Measurements from ENCODE around the gene ZNF576. TPM values are rescaled to one million over a fixed set of nuclear protein-coding genes. Genes with fewer than 3 reads are reported as not detected.

ZNF576 gene
- total and polyA plus RNA-seq, 2 of the 4 experiments (the other 2 are of a cell fraction): 13.8 to 19.5 TPM

GRCh38 chr19:43633520-43633919, 37.1 kb downstream of the ZNF576 start:
- H3K4ac ChIP-seq (ENCODE audit: low read depth, low read length): no peak overlapping the region
- H3K14ac ChIP-seq (replicated peaks; ENCODE audit: low read depth, low read length): no peak overlapping the region
- CTCF ChIA-PET: no interaction called here
- no peak overlapping the region for H2BK20ac ChIP-seq (ENCODE audit: low read depth, low read length)
- no peak overlapping the region for H2AFZ ChIP-seq (replicated peaks; ENCODE audit: low read length, poor library complexity)
- POLR2A ChIA-PET (ENCODE audit: unreplicated experiment): no interaction called here
- H4K20me1 ChIP-seq (ENCODE audit: insufficient read depth, low read length): no peaks in the 10 kb centered on the region
- no peak overlapping the region for H2BK5ac ChIP-seq (ENCODE audit: low read depth, low read length, poor library complexity, severe bottlenecking)
- peaks cover 5% of the 10 kb centered on the region; the same call in 1 of the 2 replicates for H3K4me1 ChIP-seq (ENCODE audit: control insufficient read depth, insufficient read depth, low read length)
- H2BK120ac ChIP-seq (ENCODE audit: low read depth, low read length): no peak overlapping the region
- dilution Hi-C loops (cut with HindIII; ENCODE audit: low sequenced_read_pairs, unreplicated experiment) (no loop called here), in situ Hi-C loops (cut with MboI; ENCODE audit: low sequenced_read_pairs) (no loop called here), intact Hi-C loops (cut with micrococcal nuclease) (no loop called here)
- DNase-seq (no peak), ATAC-seq (ENCODE audit: low read depth) (no peak)
- no peak overlapping the region for H3K4me3 ChIP-seq (ENCODE audit: insufficient read depth, low read depth, low read length)
- H3K27ac ChIP-seq (ENCODE audit: insufficient read depth, low read length): no peak overlapping the region
- H3K4me2 ChIP-seq (ENCODE audit: low read depth, low read length): no peak overlapping the region
- H2AK9ac ChIP-seq (replicated peaks; ENCODE audit: low read depth, low read length, poor library complexity): no peak overlapping the region
- no peak overlapping the region for H3K23ac ChIP-seq (ENCODE audit: low read depth, low read length)
- H3K79me1 ChIP-seq (ENCODE audit: low read depth in 1 of 2, low read length in 2 of 2): no peaks in the 10 kb centered on the region
- no peak for TF ChIP-seq BHLHE40 (IDR thresholded peaks at IDR 0.05; ENCODE audit: low read depth, low read length)
- no peak for TF ChIP-seq FOS (IDR thresholded peaks at IDR 0.05; ENCODE audit: low read depth, low read length)
- TF ChIP-seq USF2 (IDR thresholded peaks at IDR 0.05; ENCODE audit: low read depth, low read length): no peak
- TF ChIP-seq MXI1 (IDR thresholded peaks at IDR 0.05; ENCODE audit: borderline replicate concordance, low read depth, low read length): no peak
- no peak for TF ChIP-seq CHD1 (IDR thresholded peaks at IDR 0.05; ENCODE audit: low read depth, low read length)
- TF ChIP-seq, protein P1, sequence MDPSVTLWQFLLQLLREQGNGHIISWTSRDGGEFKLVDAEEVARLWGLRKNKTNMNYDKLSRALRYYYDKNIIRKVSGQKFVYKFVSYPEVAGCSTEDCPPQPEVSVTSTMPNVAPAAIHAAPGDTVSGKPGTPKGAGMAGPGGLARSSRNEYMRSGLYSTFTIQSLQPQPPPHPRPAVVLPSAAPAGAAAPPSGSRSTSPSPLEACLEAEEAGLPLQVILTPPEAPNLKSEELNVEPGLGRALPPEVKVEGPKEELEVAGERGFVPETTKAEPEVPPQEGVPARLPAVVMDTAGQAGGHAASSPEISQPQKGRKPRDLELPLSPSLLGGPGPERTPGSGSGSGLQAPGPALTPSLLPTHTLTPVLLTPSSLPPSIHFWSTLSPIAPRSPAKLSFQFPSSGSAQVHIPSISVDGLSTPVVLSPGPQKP (IDR thresholded peaks at IDR 0.05; ENCODE audit: borderline replicate concordance, low read depth, low read length): no peak
- TF ChIP-seq POLR2A (IDR thresholded peaks at IDR 0.05; ENCODE audit: low read depth, low read length): no peak
- TF ChIP-seq MAFK (IDR thresholded peaks at IDR 0.05; ENCODE audit: low read depth, low read length): no peak
- TF ChIP-seq RFX5 (IDR thresholded peaks at IDR 0.05; ENCODE audit: low read depth, low read length): no peak
- no peak for TF ChIP-seq SMC3 (IDR thresholded peaks at IDR 0.05; ENCODE audit: low read depth, low read length)
- no peak for TF ChIP-seq NFE2L2 (IDR thresholded peaks at IDR 0.05; ENCODE audit: low read depth, low read length)
- no peak for TF ChIP-seq RCOR1 (IDR thresholded peaks at IDR 0.05; ENCODE audit: insufficient replicate concordance, low read length)
- TF ChIP-seq CEBPB (IDR thresholded peaks at IDR 0.05; ENCODE audit: low read depth, low read length): no peak
- no peak for TF ChIP-seq MAZ (IDR thresholded peaks at IDR 0.05; ENCODE audit: borderline replicate concordance, low read depth, low read length)
- TF ChIP-seq, protein P2, sequence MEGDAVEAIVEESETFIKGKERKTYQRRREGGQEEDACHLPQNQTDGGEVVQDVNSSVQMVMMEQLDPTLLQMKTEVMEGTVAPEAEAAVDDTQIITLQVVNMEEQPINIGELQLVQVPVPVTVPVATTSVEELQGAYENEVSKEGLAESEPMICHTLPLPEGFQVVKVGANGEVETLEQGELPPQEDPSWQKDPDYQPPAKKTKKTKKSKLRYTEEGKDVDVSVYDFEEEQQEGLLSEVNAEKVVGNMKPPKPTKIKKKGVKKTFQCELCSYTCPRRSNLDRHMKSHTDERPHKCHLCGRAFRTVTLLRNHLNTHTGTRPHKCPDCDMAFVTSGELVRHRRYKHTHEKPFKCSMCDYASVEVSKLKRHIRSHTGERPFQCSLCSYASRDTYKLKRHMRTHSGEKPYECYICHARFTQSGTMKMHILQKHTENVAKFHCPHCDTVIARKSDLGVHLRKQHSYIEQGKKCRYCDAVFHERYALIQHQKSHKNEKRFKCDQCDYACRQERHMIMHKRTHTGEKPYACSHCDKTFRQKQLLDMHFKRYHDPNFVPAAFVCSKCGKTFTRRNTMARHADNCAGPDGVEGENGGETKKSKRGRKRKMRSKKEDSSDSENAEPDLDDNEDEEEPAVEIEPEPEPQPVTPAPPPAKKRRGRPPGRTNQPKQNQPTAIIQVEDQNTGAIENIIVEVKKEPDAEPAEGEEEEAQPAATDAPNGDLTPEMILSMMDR (conservative IDR thresholded peaks at IDR 0.05; ENCODE audit: low read depth, low read length): no peak
- no peak for TF ChIP-seq RAD21 (IDR thresholded peaks at IDR 0.05; ENCODE audit: low read length)
- H3K36me3 ChIP-seq (ENCODE audit: control insufficient read depth, insufficient read depth, low read length): no peaks in the 10 kb centered on the region
- no peaks in the 10 kb centered on the region for H3K9me1 ChIP-seq (ENCODE audit: insufficient read depth, low read length)
- H3K56ac ChIP-seq (ENCODE audit: extremely low read depth, insufficient read depth, low read length): no peak overlapping the region
- H3K9ac ChIP-seq (ENCODE audit: low read depth, low read length): no peak overlapping the region
- no peak overlapping the region for H4K8ac ChIP-seq (ENCODE audit: low read depth in 2 of 2, low read length in 2 of 2)
- H3K9me3 ChIP-seq (ENCODE audit: control insufficient read depth, insufficient read depth, low read length): no peaks in the 10 kb centered on the region
- BruUV-seq (replicated peaks): no TSS peak
- H4K5ac ChIP-seq (ENCODE audit: low read depth, low read length): no peak overlapping the region
- peaks cover 19% of the 10 kb centered on the region for H3K27me3 ChIP-seq (ENCODE audit: control insufficient read depth, insufficient read depth, low read length)
- no CpG with 5 or more reads among the region's 4 CpGs for WGBS, 2 experiments (ENCODE audit: extremely low coverage in 2 of 2, insufficient read length in 1 of 2)
- no peak overlapping the region for H3K18ac ChIP-seq (ENCODE audit: low read depth, low read length)
- no peak overlapping the region for H2AK5ac ChIP-seq (ENCODE audit: low read depth, low read length)
- H4K91ac ChIP-seq (ENCODE audit: insufficient read depth, low read depth, low read length): no peak overlapping the region
- no peak overlapping the region for H2BK15ac ChIP-seq (ENCODE audit: low read depth, low read length)

Data from IMR-90 (cell line).